SK-N-SH treated with all-trans-retinoic acid at 6 μM for 48 hours (cell line): ENCODE results near the gene EEF1AKMT3.

Experiments used
- ATAC-seq: fragments of 200-7000 bp; cut with Tn5 transposase; 3 replicates; pipeline ENCODE4 v1.9.1; 2020; ENCODE audit warnings: mild to moderate bottlenecking, moderate library complexity
- ARNTL ChIP-seq: fragments of 450-650 bp; formaldehyde crosslinking; IDR thresholded peaks from 2 replicates; pipeline ENCODE4 v1.5.0; 2020; ENCODE audit warnings: low read depth, mild to moderate bottlenecking, moderate library complexity, borderline replicate concordance
- BACH2 ChIP-seq: fragments of 250-450 bp; sonication (Bioruptor Pico); IDR thresholded peaks from 2 replicates; pipeline ENCODE4 v1.9.0; 2021; ENCODE audit warnings: mild to moderate bottlenecking, borderline replicate concordance
- CREB5 ChIP-seq: fragments of 250-450 bp; sonication (Bioruptor Pico); IDR thresholded peaks from 2 replicates; pipeline ENCODE4 v1.5.1; 2020; ENCODE audit warnings: low read depth, mild to moderate bottlenecking, moderate library complexity
- CSDC2 ChIP-seq: fragments of 250-450 bp; sonication (Bioruptor Pico); IDR thresholded peaks from 2 replicates; pipeline ENCODE4 v1.5.0; 2020; ENCODE audit warnings: mild to moderate bottlenecking, moderate library complexity
- CSRNP3 ChIP-seq: fragments of 250-450 bp; sonication (Bioruptor Pico); IDR thresholded peaks from 2 replicates; pipeline ENCODE4 v1.5.1; 2021; ENCODE audit warnings: mild to moderate bottlenecking, moderate library complexity
- ESRRG ChIP-seq: fragments of 250-450 bp; sonication (Bioruptor Pico); IDR thresholded peaks from 2 replicates; pipeline ENCODE4 v1.6.1; 2021; ENCODE audit warnings: mild to moderate bottlenecking
- GLIS3 ChIP-seq: fragments of 250-450 bp; sonication (Bioruptor Pico); IDR thresholded peaks from 2 replicates; pipeline ENCODE4 v1.5.0; 2020; ENCODE audit warnings: mild to moderate bottlenecking, moderate library complexity
- ISL1 ChIP-seq: fragments of 250-450 bp; sonication (Bioruptor Pico); IDR thresholded peaks from 2 replicates; pipeline ENCODE4 v2.1.2; 2022; ENCODE audit warnings: mild to moderate bottlenecking, moderate library complexity
- OSR1 ChIP-seq: fragments of 250-450 bp; sonication (Bioruptor Pico); IDR thresholded peaks from 2 replicates; pipeline ENCODE4 v1.8.0; 2022; ENCODE audit warnings: moderate library complexity, mild to moderate bottlenecking, inconsistent platforms
- PATZ1 ChIP-seq: fragments of 250-450 bp; sonication (Bioruptor Pico); IDR thresholded peaks from 2 replicates; pipeline ENCODE4 v1.8.0; 2020; ENCODE audit warnings: mild to moderate bottlenecking, moderate library complexity, borderline replicate concordance
- POU6F1 ChIP-seq: fragments of 250-450 bp; sonication (Bioruptor Pico); IDR thresholded peaks from 2 replicates; pipeline ENCODE4 v1.8.0; 2021; ENCODE audit warnings: low read depth, mild to moderate bottlenecking, moderate library complexity, borderline replicate concordance
- PPARA ChIP-seq: fragments of 250-450 bp; sonication (Bioruptor Pico); IDR thresholded peaks from 2 replicates; pipeline ENCODE4 v1.5.0; 2020; ENCODE audit warnings: mild to moderate bottlenecking, borderline replicate concordance
- RARB ChIP-seq: fragments of 250-450 bp; sonication (Bioruptor Pico); IDR thresholded peaks from 2 replicates; pipeline ENCODE4 v1.8.0; 2021; ENCODE audit warnings: mild to moderate bottlenecking, moderate library complexity
- SNAI2 ChIP-seq: fragments of 250-450 bp; sonication (Bioruptor Pico); IDR thresholded peaks from 2 replicates; pipeline ENCODE4 v1.5.0; 2020; ENCODE audit warnings: mild to moderate bottlenecking, moderate library complexity
- TCF4 ChIP-seq: fragments of 250-450 bp; sonication (Bioruptor Pico); IDR thresholded peaks from 2 replicates; pipeline ENCODE4 v1.8.0; 2021; ENCODE audit warnings: mild to moderate bottlenecking, moderate library complexity, borderline replicate concordance
- TOX ChIP-seq: fragments of 250-450 bp; sonication (Bioruptor Pico); IDR thresholded peaks from 2 replicates; pipeline ENCODE4 v1.8.0; 2021; ENCODE audit warnings: mild to moderate bottlenecking, moderate library complexity, borderline replicate concordance
- TSHZ2 ChIP-seq: fragments of 250-450 bp; sonication (Bioruptor Pico); IDR thresholded peaks from 2 replicates; pipeline ENCODE4 v1.5.0; 2020; ENCODE audit warnings: mild to moderate bottlenecking, moderate library complexity
- ZC3H10 ChIP-seq: fragments of 250-450 bp; sonication (Bioruptor Pico); IDR thresholded peaks from 2 replicates; pipeline ENCODE4 v1.5.1; 2021; ENCODE audit warnings: mild to moderate bottlenecking, moderate library complexity
- ZFP3 ChIP-seq: fragments of 250-450 bp; sonication (Bioruptor Pico); IDR thresholded peaks from 2 replicates; pipeline ENCODE4 v1.5.0; 2020; ENCODE audit warnings: mild to moderate bottlenecking, moderate library complexity
- ZFP30 ChIP-seq: fragments of 450-650 bp; formaldehyde crosslinking; IDR thresholded peaks from 2 replicates; pipeline ENCODE4 v1.5.0; 2022; ENCODE audit warnings: mild to moderate bottlenecking, moderate library complexity
- ZNF565 ChIP-seq: fragments of 450-650 bp; formaldehyde crosslinking; conservative IDR thresholded peaks from 2 replicates; pipeline ENCODE4 v1.5.0; 2020; ENCODE audit warnings: low read depth, mild to moderate bottlenecking, moderate library complexity
- ZNF70 ChIP-seq: fragments of 450-650 bp; formaldehyde crosslinking; IDR thresholded peaks from 2 replicates; pipeline ENCODE4 v1.5.0; 2020; ENCODE audit warnings: mild to moderate bottlenecking, moderate library complexity
- ZNF8 ChIP-seq: fragments of 450-650 bp; formaldehyde crosslinking; IDR thresholded peaks from 2 replicates; pipeline ENCODE4 v1.5.0; 2020; ENCODE audit warnings: mild to moderate bottlenecking, moderate library complexity

The EEF1AKMT3 gene

GRCh38 chr12:57800965-57801364 lies 28.6 kb downstream of the EEF1AKMT3 start:
- no peak for ATAC-seq
- TF ChIP-seq POU6F1 (no peak), ZNF565 (CRISPR knock-in tag) (no peak), ZNF8 (CRISPR knock-in tag) (no peak), ZFP30 (CRISPR knock-in tag) (no peak), TOX (CRISPR knock-in tag) (no peak), CREB5 (CRISPR knock-in tag) (no peak), GLIS3 (CRISPR knock-in tag) (no peak), SNAI2 (no peak), CSRNP3 (CRISPR knock-in tag) (no peak), ZFP3 (CRISPR knock-in tag) (no peak)
- TF ChIP-seq, all 23 proteins: peak for 0

- TF ChIP-seq TCF4 (CRISPR knock-in tag) (no peak), BACH2 (CRISPR knock-in tag) (no peak), CREB5 (CRISPR knock-in tag) (no peak), ISL1 (CRISPR knock-in tag) (no peak), ZNF70 (no peak), OSR1 (CRISPR knock-in tag) (no peak), ZNF8 (CRISPR knock-in tag) (no peak), ZNF565 (CRISPR knock-in tag) (no peak), ZFP30 (CRISPR knock-in tag) (no peak), TSHZ2 (CRISPR knock-in tag) (no peak), PATZ1 (CRISPR knock-in tag) (no peak), GLIS3 (CRISPR knock-in tag) (no peak), POU6F1 (no peak), ZC3H10 (CRISPR knock-in tag) (no peak), ESRRG (CRISPR knock-in tag) (no peak), CSDC2 (CRISPR knock-in tag) (no peak), PPARA (CRISPR knock-in tag) (no peak), SNAI2 (no peak), RARB (CRISPR knock-in tag) (no peak), ARNTL (no peak)
Measured at GRCh38 chr12:57802607-57803006, 30.2 kb downstream of the EEF1AKMT3 start.

More at GRCh38 chr12:57802607-57803006, 30.2 kb downstream of the EEF1AKMT3 start:
- no peak for ATAC-seq
